ENCODE measurements around the gene MUCL3.
"Not testable (repeated sequence)": the region's sequence is repeated elsewhere in the genome, so short reads cannot be mapped to it uniquely, and the experiment has no call there.

Gene MUCL3

DNA sequence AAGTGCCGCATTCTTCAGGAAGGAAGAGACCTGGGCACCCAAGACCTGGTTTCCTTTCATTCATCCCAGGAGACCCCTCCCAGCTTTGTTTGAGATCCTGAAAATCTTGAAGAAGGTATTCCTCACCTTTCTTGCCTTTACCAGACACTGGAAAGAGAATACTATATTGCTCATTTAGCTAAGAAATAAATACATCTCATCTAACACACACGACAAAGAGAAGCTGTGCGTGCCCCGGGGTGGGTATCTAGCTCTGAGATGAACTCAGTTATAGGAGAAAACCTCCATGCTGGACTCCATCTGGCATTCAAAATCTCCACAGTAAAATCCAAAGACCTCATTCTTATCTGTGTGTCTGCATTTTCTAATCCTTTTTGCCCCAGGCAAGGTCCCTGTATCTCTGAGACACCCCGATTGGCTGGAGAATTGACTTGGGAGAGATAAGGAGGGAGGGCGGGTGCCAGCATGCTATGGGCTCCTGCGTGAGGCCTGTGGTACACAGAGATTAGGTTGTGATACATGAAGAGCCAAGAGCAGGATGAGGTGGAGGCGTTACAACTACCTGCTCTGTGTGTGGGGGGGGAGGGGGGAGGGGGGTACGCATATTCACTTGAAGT lies 47.5 kb downstream of the MUCL3 start:
- H3K9me3 ChIP-seq (ENCODE audit: low read depth, low read length), result no peaks in the 10 kb centered on the region
- no peaks in the 10 kb centered on the region for H3K36me3 ChIP-seq (ENCODE audit: insufficient read depth, low read length)
- DNase-seq (ENCODE audit: low read depth, low spot score), result no peak
- TF ChIP-seq FOXP2 (optimal IDR thresholded peaks at IDR 0.05; ENCODE audit: control extremely low read depth, extremely low read length, insufficient read depth) (no peak), POLR2AphosphoS5 (IDR thresholded peaks at IDR 0.05; ENCODE audit: borderline replicate concordance, low read depth, low read length) (no peak), EZH2 (IDR thresholded peaks at IDR 0.05) (no peak)
- H3K4me3 ChIP-seq, result no peak overlapping the region
- no peak overlapping the region for H3K9ac ChIP-seq (ENCODE audit: insufficient read length)
- H3K27ac ChIP-seq, result no peak overlapping the region

- no peak for DNase-seq (ENCODE audit: low read depth, low spot score)
- H3K9ac ChIP-seq (ENCODE audit: insufficient read length), result no peak overlapping the region
- H3K36me3 ChIP-seq (ENCODE audit: insufficient read depth, low read length), result no peaks in the 10 kb centered on the region
- TF ChIP-seq EZH2 (IDR thresholded peaks at IDR 0.05) (no peak), FOXP2 (optimal IDR thresholded peaks at IDR 0.05; ENCODE audit: control extremely low read depth, extremely low read length, insufficient read depth) (no peak), POLR2AphosphoS5 (IDR thresholded peaks at IDR 0.05; ENCODE audit: borderline replicate concordance, low read depth, low read length) (no peak)
- H3K27ac ChIP-seq, result no peak overlapping the region
- H3K9me3 ChIP-seq (ENCODE audit: low read depth, low read length), result no peaks in the 10 kb centered on the region
- H3K4me3 ChIP-seq, result no peak overlapping the region
These were observed 49.8 kb downstream of the MUCL3 start for GRCh38 chr6:30990422-30991086.

GRCh38 chr6:30991891-30992290 lies 51.1 kb downstream of the MUCL3 start:
- no peaks in the 10 kb centered on the region for H3K36me3 ChIP-seq (ENCODE audit: insufficient read depth, low read length)
- no peaks in the 10 kb centered on the region for H3K9me3 ChIP-seq (ENCODE audit: low read depth, low read length)
- no peak for DNase-seq (ENCODE audit: low read depth, low spot score)
- TF ChIP-seq EZH2 (IDR thresholded peaks at IDR 0.05), result no peak
- no peak for TF ChIP-seq FOXP2 (optimal IDR thresholded peaks at IDR 0.05; ENCODE audit: control extremely low read depth, extremely low read length, insufficient read depth)
- TF ChIP-seq POLR2AphosphoS5 (IDR thresholded peaks at IDR 0.05; ENCODE audit: borderline replicate concordance, low read depth, low read length), result no peak
- no peak overlapping the region for H3K9ac ChIP-seq (ENCODE audit: insufficient read length)
- no peak overlapping the region for H3K4me3 ChIP-seq
- no peak overlapping the region for H3K27ac ChIP-seq

DNA sequence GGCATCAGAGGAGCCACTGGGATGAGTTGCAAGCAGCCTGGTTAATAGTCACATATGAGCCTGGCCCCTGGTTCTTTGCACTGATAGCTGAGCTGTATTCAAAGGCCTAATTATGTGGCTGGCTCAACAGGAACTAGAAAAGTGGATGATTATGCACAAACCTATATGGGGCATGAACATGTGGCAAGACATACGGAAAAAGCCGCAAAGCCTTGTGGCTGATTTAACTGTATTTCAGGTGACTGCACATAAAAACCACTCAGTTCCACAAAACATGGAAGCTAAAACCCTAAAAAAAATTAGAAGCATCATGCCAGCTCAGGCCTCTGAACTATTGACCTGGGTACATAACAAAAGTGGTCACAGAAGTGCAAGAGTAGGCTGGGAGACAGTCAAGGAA lies 56.5 kb downstream of the MUCL3 start:
- no peak overlapping the region for H3K9ac ChIP-seq (ENCODE audit: insufficient read length)
- H3K36me3 ChIP-seq (ENCODE audit: insufficient read depth, low read length), result no peaks in the 10 kb centered on the region
- DNase-seq (ENCODE audit: low read depth, low spot score), result no peak
- TF ChIP-seq POLR2AphosphoS5 (IDR thresholded peaks at IDR 0.05; ENCODE audit: borderline replicate concordance, low read depth, low read length) (no peak), FOXP2 (optimal IDR thresholded peaks at IDR 0.05; ENCODE audit: control extremely low read depth, extremely low read length, insufficient read depth) (no peak), EZH2 (IDR thresholded peaks at IDR 0.05) (no peak)
- H3K4me3 ChIP-seq, result no peak overlapping the region
- H3K27ac ChIP-seq, result no peak overlapping the region
- H3K9me3 ChIP-seq (ENCODE audit: low read depth, low read length), result no peaks in the 10 kb centered on the region

DNA sequence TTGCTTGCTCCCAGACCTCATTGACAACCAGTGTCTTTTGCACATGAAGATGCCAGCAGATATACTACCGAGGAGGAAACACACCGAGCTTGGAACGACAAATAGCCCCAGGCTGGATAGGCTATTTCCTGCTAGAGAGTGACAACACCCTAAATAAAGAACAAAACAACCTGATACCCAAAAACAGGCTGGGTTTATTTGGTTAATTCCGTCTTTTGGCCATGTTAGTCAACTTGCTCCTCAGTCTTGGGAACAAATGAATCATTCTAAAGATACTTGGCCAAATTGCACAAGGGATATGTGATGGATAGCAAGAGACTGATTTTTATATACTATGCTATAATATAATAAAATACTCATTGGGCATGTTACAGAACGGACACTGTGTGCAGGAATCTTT lies 58.0 kb downstream of the MUCL3 start:
- Histone ChIP-seq H3K9me3 (ENCODE audit: low read depth, low read length) (no peaks in the 10 kb centered on the region), H3K4me3 (no peak overlapping the region), H3K9ac (ENCODE audit: insufficient read length) (no peak overlapping the region), H3K27ac (no peak overlapping the region), H3K36me3 (ENCODE audit: insufficient read depth, low read length) (no peaks in the 10 kb centered on the region)
- DNase-seq (ENCODE audit: low read depth, low spot score), result no peak
- TF ChIP-seq POLR2AphosphoS5 (IDR thresholded peaks at IDR 0.05; ENCODE audit: borderline replicate concordance, low read depth, low read length) (no peak), FOXP2 (optimal IDR thresholded peaks at IDR 0.05; ENCODE audit: control extremely low read depth, extremely low read length, insufficient read depth) (no peak), EZH2 (IDR thresholded peaks at IDR 0.05) (no peak)

- not testable (repeated sequence) for H3K27ac ChIP-seq; H3K4me3 ChIP-seq; H3K9me3 ChIP-seq (ENCODE audit: low read depth, low read length); H3K36me3 ChIP-seq (ENCODE audit: insufficient read depth, low read length); DNase-seq (ENCODE audit: low read depth, low spot score); H3K9ac ChIP-seq (ENCODE audit: insufficient read length)
These were observed 59.5 kb downstream of the MUCL3 start for GRCh38 chr6:31000067-31000860.

- no peak for DNase-seq (ENCODE audit: low read depth, low spot score)
- H3K9me3 ChIP-seq (ENCODE audit: low read depth, low read length), result no peaks in the 10 kb centered on the region
- no peaks in the 10 kb centered on the region for H3K36me3 ChIP-seq (ENCODE audit: insufficient read depth, low read length)
- TF ChIP-seq POLR2AphosphoS5 (IDR thresholded peaks at IDR 0.05; ENCODE audit: borderline replicate concordance, low read depth, low read length) (no peak), FOXP2 (optimal IDR thresholded peaks at IDR 0.05; ENCODE audit: control extremely low read depth, extremely low read length, insufficient read depth) (no peak), EZH2 (IDR thresholded peaks at IDR 0.05) (no peak)
- no peak overlapping the region for H3K4me3 ChIP-seq
- no peak overlapping the region for H3K9ac ChIP-seq (ENCODE audit: insufficient read length)
- H3K27ac ChIP-seq, result no peak overlapping the region
These were observed 60.6 kb downstream of the MUCL3 start for GRCh38 chr6:31001281-31001888.

GRCh38 chr6:31002471-31002870 lies 61.7 kb downstream of the MUCL3 start:
- no peaks in the 10 kb centered on the region for H3K9me3 ChIP-seq (ENCODE audit: low read depth, low read length)
- no peak for DNase-seq (ENCODE audit: low read depth, low spot score)
- no peak overlapping the region for H3K9ac ChIP-seq (ENCODE audit: insufficient read length)
- no peaks in the 10 kb centered on the region for H3K36me3 ChIP-seq (ENCODE audit: insufficient read depth, low read length)
- H3K27ac ChIP-seq, result no peak overlapping the region
- H3K4me3 ChIP-seq, result no peak overlapping the region
- no peak for TF ChIP-seq FOXP2 (optimal IDR thresholded peaks at IDR 0.05; ENCODE audit: control extremely low read depth, extremely low read length, insufficient read depth)
- TF ChIP-seq EZH2 (IDR thresholded peaks at IDR 0.05), result no peak
- no peak for TF ChIP-seq POLR2AphosphoS5 (IDR thresholded peaks at IDR 0.05; ENCODE audit: borderline replicate concordance, low read depth, low read length)

Measured in SK-N-MC (cell line).